ENCODE data around the gene COL15A1. TPM values are rescaled to one million over a fixed set of nuclear protein-coding genes. Genes with fewer than 3 reads are reported as not detected.

COL15A1 gene
- total RNA-seq, 1 experiment from 2014 or later = 0.09 TPM

DNA sequence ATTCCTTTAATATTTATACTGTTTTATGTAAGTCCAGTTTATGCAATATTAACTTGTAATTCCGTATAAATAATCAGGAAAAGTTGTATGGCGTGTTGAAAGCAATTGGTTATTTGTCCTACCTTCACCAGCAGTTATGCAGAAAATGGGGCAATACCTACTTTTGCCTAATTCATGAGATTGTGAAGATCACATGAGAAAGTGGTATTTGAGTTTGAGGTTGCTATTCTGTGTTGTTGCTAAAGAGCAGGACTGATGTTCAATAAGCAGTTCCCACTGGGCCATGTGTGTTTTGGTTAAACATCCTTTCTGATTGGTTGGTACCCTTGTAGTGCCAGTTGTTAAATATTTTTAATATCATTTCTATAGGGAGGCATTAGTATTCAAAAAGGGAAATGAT lies 164.4 kb downstream of the COL15A1 start:
- no peak for DNase-seq (ENCODE audit: low spot score)

DNA sequence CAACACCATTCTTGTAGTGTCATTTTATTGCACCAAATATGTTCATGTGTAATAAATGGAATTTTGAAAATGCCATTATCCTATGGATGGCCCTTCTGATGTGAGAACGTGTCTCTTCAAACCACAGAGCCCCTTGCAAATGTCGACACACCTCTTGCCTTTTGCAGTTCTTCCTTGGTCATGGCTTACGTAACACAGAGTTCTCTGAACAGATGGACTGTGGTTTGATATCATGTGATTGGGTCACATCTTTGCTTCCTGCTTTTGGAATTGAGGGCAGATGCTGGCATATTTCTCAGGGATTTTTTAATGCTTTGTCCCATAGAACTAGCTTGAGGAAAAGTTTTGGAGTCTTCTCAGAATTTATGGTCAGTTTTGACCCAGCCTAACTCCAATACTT lies 165.8 kb downstream of the COL15A1 start:
- peak; percentile 20 for DNase-seq (ENCODE audit: low spot score)

DNA sequence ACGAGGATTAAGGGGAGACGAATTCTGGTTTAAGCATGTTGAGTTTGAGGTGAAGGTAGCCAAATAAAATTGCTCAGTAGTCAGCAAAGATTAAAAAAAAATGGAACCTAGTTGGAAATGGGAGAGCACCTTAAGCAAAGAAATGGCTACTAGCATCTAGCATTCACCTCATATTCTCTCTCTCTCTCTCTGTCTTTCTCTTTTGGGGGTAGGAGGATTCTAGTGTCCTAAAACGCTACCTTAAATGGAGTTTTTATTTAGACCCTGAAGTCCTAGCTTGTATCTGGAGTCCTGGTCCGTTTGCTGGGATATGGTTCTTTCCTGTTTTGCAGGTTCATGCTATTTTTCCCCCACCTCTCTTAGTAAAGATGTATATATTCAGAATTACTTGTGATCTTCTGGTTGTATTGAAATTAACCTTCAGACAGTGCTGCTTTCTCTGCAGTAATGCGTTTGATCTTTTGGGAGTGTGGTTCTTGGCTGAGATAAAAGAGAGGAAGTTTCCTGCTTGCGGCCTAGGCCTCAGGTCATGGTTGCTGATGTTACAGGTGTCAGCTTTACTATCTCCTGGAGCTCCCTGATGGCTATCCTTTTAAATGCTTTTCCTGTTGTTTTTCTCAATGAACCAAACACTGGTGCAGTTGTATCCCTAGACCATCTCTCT lies 169.2 kb downstream of the COL15A1 start:
- DNase-seq (ENCODE audit: low spot score) = no peak

DNA sequence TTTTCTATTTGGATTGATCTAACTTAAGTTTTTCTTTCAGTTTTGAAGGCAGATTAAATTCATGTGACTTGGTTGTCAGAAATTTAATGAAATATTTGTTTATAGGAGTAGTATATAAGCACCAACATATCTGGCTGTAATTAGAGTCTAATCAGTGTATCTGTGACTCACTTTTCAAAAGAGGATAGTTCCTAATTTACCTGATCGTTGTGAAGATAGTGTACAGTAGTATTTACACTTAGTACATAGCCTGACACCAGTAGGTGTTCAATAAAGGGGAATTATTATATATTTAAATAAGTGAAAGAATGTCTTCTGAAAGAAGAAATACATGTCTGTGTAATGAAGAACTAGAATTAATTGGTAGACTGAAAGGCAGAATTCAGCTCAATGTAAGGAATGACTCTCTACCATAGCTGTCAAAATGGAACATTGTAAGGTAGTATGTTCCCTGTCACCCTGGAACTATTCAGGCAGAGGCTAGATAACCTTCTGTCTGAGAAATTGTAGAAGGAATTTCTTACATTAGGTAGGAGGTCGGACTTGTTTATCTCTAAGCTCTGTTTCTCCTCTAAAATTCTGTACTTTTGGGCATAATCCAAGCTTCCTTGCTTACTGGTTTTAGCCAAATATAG lies 169.8 kb downstream of the COL15A1 start:
- no peak for DNase-seq (ENCODE audit: low spot score)

DNA sequence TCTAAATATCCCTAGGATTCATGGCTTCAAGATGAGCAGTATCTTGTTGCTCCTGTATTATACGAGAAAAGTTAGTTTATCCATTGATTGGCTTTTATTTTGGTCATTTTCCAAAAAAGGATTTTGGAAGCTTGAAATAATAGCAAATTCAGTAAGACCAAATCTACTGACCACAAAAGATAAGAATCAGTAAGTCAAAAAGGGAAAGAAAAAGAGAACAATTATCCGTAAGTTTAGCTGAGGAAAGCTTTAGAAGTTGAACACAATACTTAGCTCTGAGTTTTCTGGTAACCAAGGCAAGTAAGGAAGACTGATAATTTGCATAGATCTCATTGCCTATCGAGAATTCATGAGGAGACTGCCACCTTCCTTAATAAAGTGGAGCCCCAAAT lies 170.3 kb downstream of the COL15A1 start:
- DNase-seq (ENCODE audit: low spot score) = no peak

DNA sequence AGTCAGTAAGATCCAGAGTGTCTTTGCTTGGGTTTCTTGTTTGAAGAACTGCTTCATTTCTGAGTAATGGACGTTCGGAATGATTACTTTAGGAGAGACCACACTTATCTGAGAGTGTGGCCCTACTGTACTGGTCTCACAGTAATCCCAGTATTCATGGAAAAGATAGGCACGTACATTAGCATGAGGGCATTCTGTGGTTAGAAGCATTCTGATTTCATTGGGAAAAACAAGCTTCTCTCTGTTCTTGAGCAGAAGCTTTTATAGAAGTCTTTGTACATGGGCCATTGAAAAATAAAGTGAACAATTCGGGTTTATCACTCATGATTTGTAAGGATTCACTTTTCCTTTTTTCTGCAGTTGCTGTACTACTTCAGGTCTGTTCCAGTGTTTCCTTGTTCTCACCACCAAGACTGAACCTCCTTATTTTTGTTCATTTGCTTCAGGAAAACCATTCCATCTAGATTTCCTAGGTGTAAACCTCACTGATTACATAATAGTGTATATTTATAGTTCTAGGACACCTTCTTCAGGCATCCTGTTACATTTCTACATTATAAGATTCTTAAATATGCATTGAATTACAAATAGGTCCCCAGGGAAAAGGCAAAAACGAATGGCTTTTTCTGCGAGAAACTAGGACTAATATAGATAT lies 171.3 kb downstream of the COL15A1 start:
- no peak for DNase-seq (ENCODE audit: low spot score)

DNA sequence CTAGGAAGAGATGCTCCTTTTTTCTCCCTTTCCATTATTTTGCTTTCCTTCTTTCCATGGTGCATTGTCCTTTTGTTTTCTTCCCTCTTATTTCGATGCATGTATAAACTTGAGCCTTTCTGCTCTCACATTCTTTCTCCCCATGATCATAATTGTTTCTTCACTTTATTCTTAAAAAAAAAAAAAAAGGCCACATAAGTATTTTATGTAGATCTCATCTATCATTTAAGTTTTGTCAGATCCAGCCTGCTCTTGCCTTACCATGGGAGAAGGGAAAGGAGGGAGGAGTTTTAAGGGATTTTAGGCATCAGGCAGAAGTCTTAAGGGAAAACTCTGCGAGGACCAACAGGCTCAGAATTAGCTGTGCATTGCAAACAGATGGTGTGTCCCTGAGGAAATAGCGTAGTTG lies 172.3 kb downstream of the COL15A1 start:
- no peak for DNase-seq (ENCODE audit: low spot score)

DNA sequence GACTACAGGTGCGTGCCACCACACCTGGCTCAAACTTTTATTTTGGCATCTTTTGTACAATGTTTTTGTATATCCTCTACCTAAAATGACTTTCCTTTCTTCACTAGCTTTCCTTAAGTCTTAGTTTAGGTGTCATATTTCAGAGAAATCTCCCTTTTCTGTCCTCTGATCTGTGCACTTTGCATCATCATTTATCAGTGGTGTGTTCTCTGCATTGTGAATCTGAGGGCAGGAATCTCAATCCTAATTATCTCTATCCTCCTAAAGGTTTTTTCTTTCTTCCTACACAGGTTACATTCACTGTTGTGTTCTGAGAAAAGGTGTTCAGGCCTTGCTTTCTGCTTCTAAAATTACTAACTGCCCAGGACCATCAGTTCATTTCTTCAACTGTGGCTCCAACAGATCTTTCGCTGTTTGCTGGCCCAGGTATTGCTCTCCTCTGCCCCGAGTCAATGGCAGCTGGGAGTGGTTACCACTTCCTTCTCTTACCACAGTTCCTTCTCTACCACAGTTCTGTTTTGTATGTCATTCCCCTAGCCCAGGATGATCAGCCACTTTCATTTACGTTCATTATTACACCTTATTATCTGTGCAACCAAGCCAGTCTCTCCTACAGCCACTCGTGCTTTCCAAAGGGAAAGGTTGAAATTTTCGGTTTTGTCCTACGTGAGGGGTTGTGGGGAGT lies 175.2 kb downstream of the COL15A1 start:
- no peak for DNase-seq (ENCODE audit: low spot score)

DNA sequence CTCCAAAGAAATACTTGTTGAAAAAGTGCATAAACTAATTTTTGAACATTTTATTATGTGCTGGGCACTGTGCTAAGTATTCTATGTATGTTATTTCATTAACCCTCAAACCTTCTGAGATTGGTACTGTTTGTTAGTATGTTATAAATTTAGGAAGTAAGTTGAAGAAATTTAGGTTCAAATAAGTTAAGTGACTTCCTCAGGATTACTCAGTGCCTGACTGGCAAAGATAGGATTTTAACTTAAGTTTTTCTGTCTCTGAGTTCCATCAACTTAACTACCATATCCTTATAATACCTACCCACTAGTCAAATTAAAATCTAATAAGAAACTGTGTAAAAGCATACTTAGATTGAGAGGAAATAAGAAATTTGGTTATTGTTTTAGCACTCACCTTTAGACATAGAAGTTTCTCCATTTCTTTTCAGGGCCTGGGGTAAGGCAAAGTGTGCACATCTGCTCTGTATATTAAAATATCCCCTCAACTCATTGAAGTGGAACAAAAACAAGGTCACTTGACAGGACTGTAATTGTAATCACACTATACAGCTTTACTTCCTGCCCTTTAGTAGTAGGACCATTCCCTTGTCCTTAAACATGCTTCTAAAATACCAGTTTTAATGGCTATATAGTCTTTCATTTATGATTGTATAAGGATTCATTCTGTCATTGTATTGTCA lies 176.4 kb downstream of the COL15A1 start:
- no peak for DNase-seq (ENCODE audit: low spot score)

Other genes starting within 250 kb of the COL15A1 start
- gene GABBR2, start 235.0 kb upstream of the COL15A1 start, total RNA-seq (2014; rRNA removed; shearing (Covaris generic)) = 0.69 and 0.74 TPM in 2 replicates
- gene ANKS6, start 147.4 kb upstream of the COL15A1 start, total RNA-seq (2014; rRNA removed; shearing (Covaris generic)) = 30.8 and 39.4 TPM in 2 replicates
- gene GALNT12, start 136.2 kb upstream of the COL15A1 start, total RNA-seq (2014; rRNA removed; shearing (Covaris generic)) = 4.0 and 5.4 TPM in 2 replicates
- 30.3 and 31.1 TPM in 2 replicates for gene TGFBR1, start 161.2 kb downstream of the COL15A1 start, total RNA-seq (2014; rRNA removed; shearing (Covaris generic))

Measured in A172 (cell line).